Endothelial cell of umbilical vein (primary cell): Measurements from ENCODE around the gene LAIR2. TPM values are rescaled to one million over a fixed set of nuclear protein-coding genes. Genes with fewer than 3 reads are reported as not detected.

Experiments used
- BruUV-seq: library from RNA; stranded (reverse); fragments of 400-500 nt; replicated peaks from 2 replicates; lab custom pipeline; 2021; lab: Mats Ljungman, UMichigan
- CTCF ChIA-PET: fragments of 300-600, 350-600 bp; sonication (Branson Sonifier 250); formaldehyde crosslinking; loops from one replicate; lab custom pipeline; 2021; ENCODE audit warnings: antibody characterized with exemption, inconsistent platforms; lab: Charles Lee
- POLR2A ChIA-PET: fragments of 300-600, 350-600 bp; sonication (Branson Sonifier 250); formaldehyde crosslinking; loops from one replicate; lab custom pipeline; 2021; ENCODE audit warnings: antibody characterized with exemption, inconsistent platforms; lab: Charles Lee
- DNase-seq: peaks from one replicate; pipeline ENCODE4 v3.0.0-alpha.2; 2011; ENCODE audit warnings: low read depth, low spot score
- FAIRE-seq: peaks from 2 replicates; lab custom pipeline; 2011; peaks lifted over from hg19 to GRCh38; lab: Jason Lieb, UNC
- H2AFZ ChIP-seq: 2 replicates; pipeline ENCODE4 v1.6.0; 2012; ENCODE audit warnings: low read depth, low read length, control low read depth, inconsistent platforms
- H3K27ac ChIP-seq: 2 replicates; pipeline ENCODE4 v1.5.1; 2011; ENCODE audit warnings: low read depth, mild to moderate bottlenecking, control low read depth, low read length, moderate library complexity; ENCODE audit not compliant: insufficient read depth
- H3K27me3 ChIP-seq, 2 experiments: 2 replicates each; pipeline versions ENCODE4 v1.6.0 to v1.6.1; 2011; ENCODE audit warnings: low read length in 2 of 2, mixed read lengths in 1 of 2; ENCODE audit not compliant: control insufficient read depth in 2 of 2, insufficient read depth in 2 of 2
- H3K36me3 ChIP-seq, 2 experiments: 2 replicates in 1 of 2; 3 replicates in 1 of 2; pipeline ENCODE4 v1.5.1; 2011; ENCODE audit warnings: low read length in 2 of 2, mild to moderate bottlenecking in 1 of 2, moderate library complexity in 1 of 2; ENCODE audit not compliant: control insufficient read depth in 2 of 2, insufficient read depth in 2 of 2; ENCODE audit errors: extremely low read depth in 1 of 2
- H3K4me1 ChIP-seq: 3 replicates; pipeline ENCODE4 v1.5.1; 2011; ENCODE audit warnings: mild to moderate bottlenecking, low read length; ENCODE audit not compliant: control insufficient read depth, insufficient read depth; ENCODE audit errors: extremely low read depth
- H3K4me2 ChIP-seq: 2 replicates; pipeline ENCODE4 v1.6.1; 2011; ENCODE audit warnings: low read length, control low read depth, mixed read lengths; ENCODE audit not compliant: insufficient read depth
- H3K4me3 ChIP-seq, 3 experiments: fragments of 200-600 bp in 1 of 3; sonication (generic), shearing (Covaris generic) in 1 of 3; replicated peaks in 1 of 3; 2 replicates each; pipeline ENCODE4 v1.5.1; 2011 to 2016; ENCODE audit warnings: control low read depth in 3 of 3, low read length in 3 of 3, mild to moderate bottlenecking in 2 of 3, inconsistent platforms in 1 of 3, low read depth in 1 of 3, moderate library complexity in 1 of 3; ENCODE audit not compliant: insufficient read depth in 1 of 3
- H3K79me2 ChIP-seq: 2 replicates; pipeline ENCODE4 v1.6.0; 2012; ENCODE audit warnings: low read length, inconsistent platforms; ENCODE audit not compliant: control insufficient read depth, insufficient read depth
- H3K9ac ChIP-seq: replicated peaks from 2 replicates; pipeline ENCODE3; 2011; ENCODE audit warnings: low read length, control low read depth; ENCODE audit not compliant: insufficient read depth; ENCODE audit errors: extremely low read depth
- H3K9me1 ChIP-seq: replicated peaks from 3 replicates; pipeline ENCODE4 v1.6.0; 2011; ENCODE audit warnings: mild to moderate bottlenecking, low read length; ENCODE audit not compliant: control insufficient read depth, insufficient read depth; ENCODE audit errors: extremely low read depth
- H3K9me3 ChIP-seq: replicated peaks from 2 replicates; pipeline ENCODE4 v1.5.1; 2012; ENCODE audit warnings: low read length, inconsistent platforms; ENCODE audit not compliant: control insufficient read depth, insufficient read depth
- H4K20me1 ChIP-seq: replicated peaks from 2 replicates; pipeline ENCODE3; 2011; ENCODE audit warnings: mild to moderate bottlenecking, low read length; ENCODE audit not compliant: control insufficient read depth, insufficient read depth; ENCODE audit errors: extremely low read depth
- CTCF ChIP-seq, 2 donors: IDR thresholded peaks; 1 replicate in 1 of 2; 2 replicates in 1 of 2; pipeline ENCODE4 v1.5.1; 2011; ENCODE audit warnings: low read length in 2 of 2, mild to moderate bottlenecking in 2 of 2, moderate library complexity in 2 of 2, control low read depth in 1 of 2, inconsistent platforms in 1 of 2, low read depth in 1 of 2; ENCODE audit not compliant: insufficient read depth in 1 of 2; ENCODE audit errors: extremely low read depth in 1 of 2
- GATA2 ChIP-seq: IDR thresholded peaks from 2 replicates; pipeline ENCODE4 v1.7.0; 2011; ENCODE audit warnings: low read depth, mild to moderate bottlenecking, moderate library complexity, mixed read lengths, low read length; ENCODE audit not compliant: insufficient read length, insufficient read depth
- MAX ChIP-seq: IDR thresholded peaks from 2 replicates; pipeline ENCODE4 v1.6.1; 2011; ENCODE audit not compliant: insufficient read depth, insufficient read length
- MYC ChIP-seq: IDR thresholded peaks from one replicate; pipeline ENCODE4 v1.6.1; 2011; ENCODE audit warnings: mild to moderate bottlenecking, low read depth, low read length
- POLR2A ChIP-seq: IDR thresholded peaks from 2 replicates; pipeline ENCODE4 v1.6.1; 2012; ENCODE audit warnings: low read depth, mild to moderate bottlenecking, control low read depth, low read length
- dilution Hi-C: fragments of 300-500 bp; cut with MboI; formaldehyde crosslinking; loops from one replicate; pipeline ENCODE4 v1.15.0; 2019; ENCODE audit warnings: low sequenced_read_pairs; ENCODE audit not compliant: extremely low pct_ligation_motif_present
- intact Hi-C: fragments of 100-400 bp; cut with micrococcal nuclease; formaldehyde crosslinking; loops from one replicate; pipeline ENCODE4 v1.10.0; 2022
- polyA plus RNA-seq, 4 experiments: library from polyadenylated mRNA; depleted of rRNA in 3 of 4; stranded (reverse) in 3 of 4; unstranded in 1 of 4; fragments of >200 nt; gene quantifications; 2 replicates each; pipeline versions ENCODE4 v1.2.1 to v1.2.3, GENCODE V29; 2011 to 2012; ENCODE audit warnings: missing spikeins in 1 of 4
- total RNA-seq: library from RNA; stranded (reverse); gene quantifications from 2 replicates; pipeline ENCODE4 v1.2.3, GENCODE V29; 2021

The LAIR2 gene
- total and polyA plus RNA-seq, 2 donors (not counting 3 experiments of a cell fraction or from before 2014, with no cell fraction given) = not detected

DNA sequence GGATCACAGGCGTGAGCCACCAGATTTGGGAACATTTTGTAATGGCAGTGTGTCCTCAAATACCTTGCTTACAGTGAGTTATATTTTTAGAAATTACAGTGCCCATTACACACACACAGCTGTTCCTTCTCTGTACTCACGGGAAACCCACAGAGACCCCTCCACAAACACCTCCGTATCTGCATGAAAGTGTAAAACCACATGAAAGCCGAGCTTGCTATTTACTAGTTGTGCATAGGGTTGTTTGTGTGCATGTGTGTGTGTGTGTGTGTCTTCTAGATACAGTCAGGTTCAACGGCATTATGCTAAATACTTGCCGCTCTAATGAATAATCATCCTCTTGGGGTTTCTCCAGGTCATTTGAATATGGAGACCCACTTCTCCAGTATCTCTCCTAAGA, 48.7 kb downstream of the LAIR2 start:
- Histone ChIP-seq H3K4me3 (no peak overlapping the region), H3K79me2 (no peaks in the 10 kb centered on the region), H4K20me1 (no peaks in the 10 kb centered on the region), H3K9me1 (no peaks in the 10 kb centered on the region), H3K4me2 (no peak overlapping the region), H3K27me3 (no peaks in the 10 kb centered on the region), H3K27ac (no peak overlapping the region), H3K9ac (no peak overlapping the region), H2AFZ (no peak overlapping the region), H3K4me1 (no peaks in the 10 kb centered on the region), H3K36me3 (no peaks in the 10 kb centered on the region), H3K9me3 (peaks cover 2% of the 10 kb centered on the region)
- TF ChIP-seq POLR2A (no peak), MAX (no peak), GATA2 (no peak), MYC (no peak), CTCF (IDR thresholded peaks at IDR 0.05; ENCODE audit: extremely low read depth in 1 of 2, insufficient read depth in 1 of 2, low read depth in 1 of 2, low read length in 2 of 2) (no peak)
- no peak for FAIRE-seq
- BruUV-seq = no TSS peak
- CTCF ChIA-PET = no interaction called here
- no peak for DNase-seq
- POLR2A ChIA-PET = no interaction called here
- intact Hi-C loops (no loop called here), dilution Hi-C loops (no loop called here)
